H9 (cell line): Measurements from ENCODE around the gene PAK6. TPM values are rescaled to one million over a fixed set of nuclear protein-coding genes. Genes with fewer than 3 reads are reported as not detected.

Source experiments
- DNase-seq: peaks from one replicate; pipeline ENCODE4 v3.0.0-alpha.2; 2017
- H2AFZ ChIP-seq: one replicate; pipeline ENCODE4 v1.6.1; 2013; ENCODE audit warnings: mild to moderate bottlenecking, low read length, control low read depth, moderate library complexity
- H2AK5ac ChIP-seq: 2 replicates; pipeline ENCODE4 v1.6.1; 2013; ENCODE audit warnings: low read length, control low read depth, mixed read lengths; ENCODE audit not compliant: insufficient read length
- H2BK120ac ChIP-seq: one replicate; pipeline ENCODE4 v1.6.1; 2013; ENCODE audit warnings: low read depth, mild to moderate bottlenecking, low read length, control low read depth, inconsistent platforms; ENCODE audit not compliant: poor library complexity, severe bottlenecking
- H2BK12ac ChIP-seq: 2 replicates; pipeline ENCODE4 v1.6.1; 2013; ENCODE audit warnings: low read length, control low read depth, mixed read lengths, low read depth; ENCODE audit not compliant: insufficient read length
- H2BK15ac ChIP-seq: 2 replicates; pipeline ENCODE4 v1.6.1; 2013; ENCODE audit warnings: low read depth, low read length, control low read depth
- H2BK20ac ChIP-seq: one replicate; pipeline ENCODE4 v1.6.1; 2013; ENCODE audit warnings: low read depth, mild to moderate bottlenecking, low read length, control low read depth, inconsistent platforms; ENCODE audit not compliant: poor library complexity, severe bottlenecking
- H2BK5ac ChIP-seq: 2 replicates; pipeline ENCODE4 v1.6.1; 2013; ENCODE audit warnings: low read length, control low read depth, mixed read lengths; ENCODE audit not compliant: insufficient read length
- H3K14ac ChIP-seq: 2 replicates; pipeline ENCODE4 v1.6.1; 2013; ENCODE audit warnings: low read length, control low read depth; ENCODE audit not compliant: insufficient read depth
- H3K18ac ChIP-seq: 2 replicates; pipeline ENCODE4 v1.6.1; 2013; ENCODE audit warnings: low read depth, mild to moderate bottlenecking, mixed read lengths, low read length, control low read depth; ENCODE audit not compliant: insufficient read length
- H3K23ac ChIP-seq: 2 replicates; pipeline ENCODE4 v1.6.1; 2013; ENCODE audit warnings: low read length, control low read depth, mixed read lengths, low read depth; ENCODE audit not compliant: insufficient read length
- H3K23me2 ChIP-seq: 2 replicates; pipeline ENCODE4 v1.6.1; 2013; ENCODE audit warnings: low read depth, mild to moderate bottlenecking, mixed read lengths, low read length, control low read depth; ENCODE audit not compliant: insufficient read length, poor library complexity, severe bottlenecking
- H3K27ac ChIP-seq: 2 replicates; pipeline ENCODE4 v1.5.1; 2013; ENCODE audit warnings: low read length, control low read depth, mixed read lengths, low read depth; ENCODE audit not compliant: insufficient read length
- H3K27me3 ChIP-seq: 2 replicates; pipeline ENCODE4 v1.6.1; 2013; ENCODE audit warnings: low read length, control low read depth, inconsistent platforms; ENCODE audit not compliant: insufficient read depth
- H3K4ac ChIP-seq: 2 replicates; pipeline ENCODE4 v1.6.1; 2013; ENCODE audit warnings: low read depth, mild to moderate bottlenecking, control low read depth, inconsistent platforms, low read length, moderate library complexity
- H3K4me1 ChIP-seq: 2 replicates; pipeline ENCODE4 v1.6.1; 2013; ENCODE audit warnings: low read length, control low read depth, inconsistent platforms; ENCODE audit not compliant: insufficient read depth
- H3K4me2 ChIP-seq: 2 replicates; pipeline ENCODE4 v1.6.1; 2013; ENCODE audit warnings: low read length, control low read depth, mixed read lengths; ENCODE audit not compliant: insufficient read length, insufficient read depth
- H3K56ac ChIP-seq: 2 replicates; pipeline ENCODE4 v1.6.1; 2013; ENCODE audit warnings: low read depth, mild to moderate bottlenecking, mixed read lengths, low read length, control low read depth; ENCODE audit not compliant: insufficient read length
- H3K79me1 ChIP-seq: 2 replicates; pipeline ENCODE4 v1.6.1; 2013; ENCODE audit warnings: low read depth, mild to moderate bottlenecking, moderate library complexity, low read length, control low read depth, inconsistent platforms; ENCODE audit not compliant: insufficient read depth, poor library complexity, severe bottlenecking
- H3K79me2 ChIP-seq: 2 replicates; pipeline ENCODE4 v1.6.1; 2013; ENCODE audit warnings: low read length, control low read depth, inconsistent platforms; ENCODE audit not compliant: insufficient read depth
- H3K9ac ChIP-seq: 2 replicates; pipeline ENCODE4 v1.6.1; 2013; ENCODE audit warnings: low read length, control low read depth, mixed read lengths; ENCODE audit not compliant: insufficient read length; ENCODE audit errors: extremely low read depth
- H3K9me3 ChIP-seq: one replicate; pipeline ENCODE4 v1.6.1; 2013; ENCODE audit warnings: low read depth, low read length, inconsistent platforms; ENCODE audit not compliant: control insufficient read depth
- H3T11ph ChIP-seq: one replicate; pipeline ENCODE4 v1.6.1; 2013; ENCODE audit warnings: mild to moderate bottlenecking, low read length, control low read depth, inconsistent platforms
- H4K20me1 ChIP-seq: one replicate; pipeline ENCODE4 v1.6.1; 2013; ENCODE audit not compliant: control insufficient read depth, insufficient read length, insufficient read depth
- H4K5ac ChIP-seq: 2 replicates; pipeline ENCODE4 v1.6.1; 2013; ENCODE audit warnings: low read depth, mild to moderate bottlenecking, mixed read lengths, low read length, control low read depth; ENCODE audit not compliant: insufficient read length
- H4K8ac ChIP-seq: replicated peaks from 2 replicates; pipeline ENCODE4 v1.6.1; 2013; ENCODE audit warnings: low read length, control low read depth, mixed read lengths, low read depth; ENCODE audit not compliant: insufficient read length
- H4K91ac ChIP-seq: 2 replicates; pipeline ENCODE4 v1.6.1; 2013; ENCODE audit warnings: low read depth, mild to moderate bottlenecking, moderate library complexity, mixed read lengths, low read length, control low read depth; ENCODE audit not compliant: insufficient read length
- H3K27ac Mint-ChIP-seq, 3 experiments: 2 replicates in 2 of 3; 3 replicates in 1 of 3; pipeline ENCODE4 v1.8.0; 2020 to 2021; ENCODE audit warnings: mixed read lengths in 3 of 3, mild to moderate bottlenecking in 1 of 3, moderate library complexity in 1 of 3
- H3K27me3 Mint-ChIP-seq: 2 replicates; pipeline ENCODE4 v1.8.0; 2021; ENCODE audit warnings: low read depth, mild to moderate bottlenecking, moderate library complexity, mixed read lengths
- H3K36me3 Mint-ChIP-seq, 3 experiments: 2 replicates in 2 of 3; 3 replicates in 1 of 3; pipeline ENCODE4 v1.8.0; 2020 to 2021; ENCODE audit warnings: low read depth in 3 of 3, mixed read lengths in 3 of 3; ENCODE audit not compliant: insufficient read depth in 1 of 3
- H3K4me1 Mint-ChIP-seq, 2 experiments: 2 replicates each; pipeline ENCODE4 v1.8.0; 2020; ENCODE audit warnings: mixed read lengths in 2 of 2
- H3K4me3 Mint-ChIP-seq, 2 experiments: 2 replicates in 1 of 2; 3 replicates in 1 of 2; pipeline ENCODE4 v1.8.0; 2020 to 2021; ENCODE audit warnings: mild to moderate bottlenecking in 2 of 2, mixed read lengths in 2 of 2, moderate library complexity in 1 of 2
- H3K9me3 Mint-ChIP-seq, 2 experiments: 2 replicates in 1 of 2; 3 replicates in 1 of 2; pipeline ENCODE4 v1.8.0; 2020; ENCODE audit warnings: mild to moderate bottlenecking in 2 of 2, mixed read lengths in 2 of 2, moderate library complexity in 1 of 2
- WGBS: extraction: QIAGEN DNeasy Blood & Tissue Kit; methylation state at CpG from one replicate; pipeline ENCODE4 v1.1.7; 2013; ENCODE audit warnings: missing lambda C conversion rate, low lambda C conversion rate, mixed read lengths; ENCODE audit not compliant: insufficient read length; ENCODE audit errors: extremely low coverage; 5-methylcytosine and 5-hydroxymethylcytosine counted together
- total RNA-seq: library from RNA; stranded (reverse); gene quantifications from 2 replicates; pipeline ENCODE4 v1.2.1, GENCODE V29; 2021
- TF ChIP-seq, protein P1 (sequence below): fragments of 200-600 bp; sonication (generic); conservative IDR thresholded peaks from 3 replicates; pipeline ENCODE4 v1.8.0; 2021; ENCODE audit warnings: antibody characterized with exemption, mild to moderate bottlenecking

The PAK6 gene
- total RNA-seq, 1 experiment from 2014 or later: 7.4 TPM

DNA sequence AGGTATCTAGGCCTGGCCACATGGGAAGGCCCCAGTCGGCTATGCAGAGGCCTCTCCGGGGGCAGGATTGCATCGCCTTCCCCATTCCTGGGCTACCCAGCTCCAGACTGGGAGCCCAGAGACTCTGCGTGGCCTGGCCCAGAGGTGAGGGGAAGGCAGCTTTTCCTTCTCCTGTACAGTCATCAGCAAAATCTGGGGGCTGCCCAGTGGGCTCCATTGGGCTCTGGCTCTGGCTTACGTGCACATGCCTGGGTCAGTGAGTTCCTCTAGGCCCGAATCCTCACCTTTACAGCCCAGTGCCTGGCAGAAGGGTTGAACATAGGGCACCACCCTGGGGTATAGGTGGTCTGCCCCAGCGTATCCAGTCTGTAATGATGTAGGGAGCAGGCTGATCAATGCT is 47.9 kb downstream of the PAK6 start:
- Histone ChIP-seq H4K20me1 (no peaks in the 10 kb centered on the region), H3K9ac (no peak overlapping the region), H3K27me3 (peaks cover 23% of the 10 kb centered on the region; the same call in 1 of the 2 replicates), H2AFZ (no peak overlapping the region), H4K5ac (no peak overlapping the region), H4K8ac (no peak overlapping the region), H3K79me1 (no peaks in the 10 kb centered on the region), H3T11ph (no peak overlapping the region), H3K14ac (no peak overlapping the region), H3K23ac (no peak overlapping the region), H3K79me2 (no peaks in the 10 kb centered on the region), H3K18ac (no peak overlapping the region), H3K9me3 (no peaks in the 10 kb centered on the region), H2BK20ac (no peak overlapping the region), H3K56ac (no peak overlapping the region), H2BK120ac (no peak overlapping the region), H3K4ac (no peak overlapping the region), H2AK5ac (no peak overlapping the region), H2BK15ac (no peak overlapping the region), H2BK12ac (no peak overlapping the region), H3K4me2 (no peak overlapping the region), H3K23me2 (peaks cover 12% of the 10 kb centered on the region), H4K91ac (no peak overlapping the region), H2BK5ac (no peak overlapping the region), H3K4me1 (peaks cover 5% of the 10 kb centered on the region), H3K27ac (no peak overlapping the region)
- TF ChIP-seq, protein P1, sequence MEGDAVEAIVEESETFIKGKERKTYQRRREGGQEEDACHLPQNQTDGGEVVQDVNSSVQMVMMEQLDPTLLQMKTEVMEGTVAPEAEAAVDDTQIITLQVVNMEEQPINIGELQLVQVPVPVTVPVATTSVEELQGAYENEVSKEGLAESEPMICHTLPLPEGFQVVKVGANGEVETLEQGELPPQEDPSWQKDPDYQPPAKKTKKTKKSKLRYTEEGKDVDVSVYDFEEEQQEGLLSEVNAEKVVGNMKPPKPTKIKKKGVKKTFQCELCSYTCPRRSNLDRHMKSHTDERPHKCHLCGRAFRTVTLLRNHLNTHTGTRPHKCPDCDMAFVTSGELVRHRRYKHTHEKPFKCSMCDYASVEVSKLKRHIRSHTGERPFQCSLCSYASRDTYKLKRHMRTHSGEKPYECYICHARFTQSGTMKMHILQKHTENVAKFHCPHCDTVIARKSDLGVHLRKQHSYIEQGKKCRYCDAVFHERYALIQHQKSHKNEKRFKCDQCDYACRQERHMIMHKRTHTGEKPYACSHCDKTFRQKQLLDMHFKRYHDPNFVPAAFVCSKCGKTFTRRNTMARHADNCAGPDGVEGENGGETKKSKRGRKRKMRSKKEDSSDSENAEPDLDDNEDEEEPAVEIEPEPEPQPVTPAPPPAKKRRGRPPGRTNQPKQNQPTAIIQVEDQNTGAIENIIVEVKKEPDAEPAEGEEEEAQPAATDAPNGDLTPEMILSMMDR: no peak
- no peak for DNase-seq
- Mint-ChIP-seq H3K36me3 (no peaks in the 10 kb centered on the region; a peak in 1 of 7 replicates), H3K9me3 (no peaks in the 10 kb centered on the region), H3K27me3 (peaks cover 83% of the 10 kb centered on the region), H3K4me1 (peaks cover 33 to 44% of the 10 kb centered on the region in 2 experiments), H3K4me3 (no peak overlapping the region), H3K27ac (no peak overlapping the region)
- WGBS: no CpG with 5 or more reads among the region's 7 CpGs
